Neutrophil (primary cell): ENCODE measurements around the gene WDR70.
"Not testable (repeated sequence)": the region's sequence is repeated elsewhere in the genome, so short reads cannot be mapped to it uniquely, and the experiment has no call there.

Source experiments
- H3K27ac ChIP-seq: fragments of 200-600 bp; sonication (generic); 2 replicates; pipeline ENCODE4 v1.5.1; 2016; ENCODE audit warnings: mild to moderate bottlenecking, moderate library complexity
- H3K27me3 ChIP-seq: fragments of 200-600 bp; sonication (generic); 2 replicates; pipeline ENCODE4 v1.6.0; 2016; ENCODE audit warnings: mild to moderate bottlenecking
- H3K36me3 ChIP-seq: fragments of 200-600 bp; sonication (generic); 2 replicates; pipeline ENCODE4 v1.5.1; 2017
- H3K4me1 ChIP-seq, 2 experiments: fragments of 200-600 bp in 1 of 2; sonication (generic) in 1 of 2; 1 replicate in 1 of 2; 2 replicates in 1 of 2; pipeline versions ENCODE4 v1.5.1 to v1.6.1; 2013 to 2016; ENCODE audit warnings: low read depth in 1 of 2, low read length in 1 of 2, mild to moderate bottlenecking in 1 of 2, moderate library complexity in 1 of 2; ENCODE audit not compliant: control insufficient read depth in 1 of 2, insufficient read depth in 1 of 2
- H3K4me3 ChIP-seq, 2 experiments: fragments of 200-600 bp in 1 of 2; sonication (generic) in 1 of 2; 1 replicate in 1 of 2; 2 replicates in 1 of 2; pipeline ENCODE4 v1.5.1; 2013 to 2016; ENCODE audit warnings: low read depth in 1 of 2, low read length in 1 of 2, mild to moderate bottlenecking in 1 of 2, moderate library complexity in 1 of 2
- H3K9me3 ChIP-seq: fragments of 200-600 bp; sonication (generic); 2 replicates; pipeline ENCODE4 v1.5.1; 2016
- TF ChIP-seq, protein P1 (sequence below): fragments of 200-600 bp; sonication (generic); IDR thresholded peaks from 2 replicates; pipeline ENCODE4 v1.5.1; 2016; ENCODE audit warnings: antibody characterized with exemption

The WDR70 gene

DNA sequence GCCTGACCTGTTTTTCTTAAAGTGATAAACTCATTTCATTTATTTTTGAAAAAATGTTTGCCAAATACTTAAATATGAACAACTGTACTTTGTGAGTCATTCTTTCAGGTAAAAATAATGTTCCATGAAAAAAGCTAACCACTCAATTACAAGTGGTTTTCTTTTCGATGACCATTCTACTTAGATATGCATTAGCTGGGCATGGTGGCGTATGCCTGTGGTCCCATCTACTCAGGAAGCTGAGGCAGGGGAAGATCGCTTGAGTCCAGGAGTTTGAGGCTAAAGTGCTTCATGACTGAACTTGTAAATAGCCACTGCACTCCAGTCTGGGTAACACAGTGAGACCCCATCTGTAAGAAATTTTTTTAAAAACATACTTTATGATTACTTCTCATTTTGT is 4.0 kb upstream of the WDR70 start:
- no peak overlapping the region for H3K4me3 ChIP-seq

DNA sequence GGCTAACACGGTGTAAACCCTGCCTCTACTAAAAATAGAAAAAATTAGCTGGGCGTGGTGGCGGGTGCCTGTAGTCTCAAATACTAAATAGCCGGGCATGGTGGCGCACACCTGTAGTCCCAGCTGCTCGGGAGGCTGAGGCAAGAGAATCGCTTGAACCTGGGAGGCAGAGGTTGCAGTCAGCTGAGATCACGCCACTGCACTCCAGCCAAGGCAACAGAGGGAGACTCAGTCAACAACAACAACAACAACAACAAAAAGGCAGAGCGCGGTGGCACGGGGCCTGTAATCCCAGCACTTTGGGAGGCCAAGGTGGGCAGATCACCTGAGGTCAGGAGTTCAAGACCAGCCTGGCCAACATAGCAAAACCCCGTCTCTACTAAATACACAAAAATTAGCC is 1.1 kb upstream of the WDR70 start:
- H3K36me3 ChIP-seq, H3K27me3 ChIP-seq, H3K9me3 ChIP-seq: not testable (repeated sequence)

More for the DNA sequence above, 4.0 kb upstream of the WDR70 start:
- Histone ChIP-seq H3K4me1 (peaks cover 13 to 14% of the 10 kb centered on the region in 2 experiments), H3K9me3 (no peaks in the 10 kb centered on the region), H3K36me3 (no peaks in the 10 kb centered on the region), H3K27me3 (peaks cover 12% of the 10 kb centered on the region), H3K27ac (no peak overlapping the region)
- TF ChIP-seq, protein P1, sequence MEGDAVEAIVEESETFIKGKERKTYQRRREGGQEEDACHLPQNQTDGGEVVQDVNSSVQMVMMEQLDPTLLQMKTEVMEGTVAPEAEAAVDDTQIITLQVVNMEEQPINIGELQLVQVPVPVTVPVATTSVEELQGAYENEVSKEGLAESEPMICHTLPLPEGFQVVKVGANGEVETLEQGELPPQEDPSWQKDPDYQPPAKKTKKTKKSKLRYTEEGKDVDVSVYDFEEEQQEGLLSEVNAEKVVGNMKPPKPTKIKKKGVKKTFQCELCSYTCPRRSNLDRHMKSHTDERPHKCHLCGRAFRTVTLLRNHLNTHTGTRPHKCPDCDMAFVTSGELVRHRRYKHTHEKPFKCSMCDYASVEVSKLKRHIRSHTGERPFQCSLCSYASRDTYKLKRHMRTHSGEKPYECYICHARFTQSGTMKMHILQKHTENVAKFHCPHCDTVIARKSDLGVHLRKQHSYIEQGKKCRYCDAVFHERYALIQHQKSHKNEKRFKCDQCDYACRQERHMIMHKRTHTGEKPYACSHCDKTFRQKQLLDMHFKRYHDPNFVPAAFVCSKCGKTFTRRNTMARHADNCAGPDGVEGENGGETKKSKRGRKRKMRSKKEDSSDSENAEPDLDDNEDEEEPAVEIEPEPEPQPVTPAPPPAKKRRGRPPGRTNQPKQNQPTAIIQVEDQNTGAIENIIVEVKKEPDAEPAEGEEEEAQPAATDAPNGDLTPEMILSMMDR = no peak

DNA sequence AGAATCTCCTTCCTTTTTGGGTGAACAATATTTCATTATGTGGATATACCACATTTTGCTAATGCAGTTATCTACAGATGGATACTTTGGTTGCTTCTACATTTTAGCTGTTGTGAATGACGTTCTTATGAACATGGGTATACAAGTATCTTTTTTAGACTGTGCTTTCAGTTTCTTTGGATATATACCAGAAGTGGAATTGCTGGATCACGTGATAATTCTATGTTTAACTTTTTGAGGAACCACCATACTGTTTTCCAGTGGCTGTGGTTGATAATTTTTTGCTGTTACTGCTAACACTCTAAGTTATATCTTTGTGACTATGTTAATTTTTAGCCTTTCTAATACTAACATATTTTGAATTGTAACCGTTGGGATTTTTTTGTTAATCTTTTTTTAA is 12.5 kb downstream of the WDR70 start:
- Histone ChIP-seq H3K27ac (no peak overlapping the region), H3K4me3 (no peak overlapping the region), H3K9me3 (no peaks in the 10 kb centered on the region), H3K36me3 (peaks cover 14% of the 10 kb centered on the region), H3K27me3 (no peaks in the 10 kb centered on the region), H3K4me1 (peaks cover 10 to 12% of the 10 kb centered on the region in 2 experiments)
- TF ChIP-seq, protein P1 = no peak

More for the DNA sequence above, 1.1 kb upstream of the WDR70 start:
- not testable (repeated sequence) for H3K27ac ChIP-seq, H3K4me3 ChIP-seq
- peaks cover 0 to 10% of the 10 kb centered on the region in 2 experiments for H3K4me1 ChIP-seq

DNA sequence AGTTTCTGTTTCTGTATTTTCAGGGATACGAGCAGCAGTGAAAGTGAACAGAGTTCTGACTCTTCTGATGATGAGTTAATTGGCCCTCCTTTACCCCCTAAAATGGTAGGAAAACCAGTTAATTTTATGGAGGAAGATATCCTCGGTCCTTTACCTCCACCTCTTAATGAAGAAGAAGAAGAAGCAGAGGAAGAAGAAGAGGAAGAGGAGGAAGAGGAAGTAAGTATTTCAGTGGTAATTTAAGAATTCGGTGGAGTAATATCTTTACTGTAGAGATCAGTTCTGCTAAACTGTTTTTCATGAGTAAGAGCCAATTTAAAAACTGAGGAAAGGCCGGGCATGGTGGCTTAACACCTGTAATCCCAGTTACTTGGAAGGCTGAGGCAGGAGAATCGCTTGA is 17.2 kb downstream of the WDR70 start:
- Histone ChIP-seq H3K4me3 (no peak overlapping the region), H3K27me3 (no peaks in the 10 kb centered on the region), H3K9me3 (no peaks in the 10 kb centered on the region), H3K36me3 (peaks cover 23% of the 10 kb centered on the region), H3K27ac (peak overlapping the region; percentile 74), H3K4me1 (peaks cover 13 to 18% of the 10 kb centered on the region in 2 experiments)
- TF ChIP-seq, protein P1 = no peak

DNA sequence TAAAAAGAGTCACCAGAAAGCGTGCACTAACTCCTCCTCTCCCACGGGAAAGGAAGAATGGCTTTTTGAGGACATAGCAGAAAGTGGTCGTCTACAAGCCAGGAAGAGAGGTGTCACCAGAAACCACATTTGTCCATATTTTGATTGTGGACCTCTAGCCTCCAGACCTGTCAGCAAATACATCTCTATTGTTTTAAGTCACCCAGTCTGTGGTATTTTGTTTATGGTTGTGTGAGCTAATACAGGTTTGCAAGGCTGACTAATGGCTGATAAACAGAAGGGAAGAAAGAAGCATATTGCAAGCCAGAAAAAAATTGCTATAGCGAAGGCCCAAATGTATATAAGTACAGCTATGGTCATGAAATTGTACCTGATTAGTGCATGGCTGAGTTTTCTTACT is 21.4 kb downstream of the WDR70 start:
- Histone ChIP-seq H3K27ac (no peak overlapping the region), H3K27me3 (no peaks in the 10 kb centered on the region), H3K9me3 (no peaks in the 10 kb centered on the region), H3K4me1 (peaks cover 13 to 17% of the 10 kb centered on the region in 2 experiments), H3K36me3 (peaks cover 16% of the 10 kb centered on the region), H3K4me3 (no peak overlapping the region)
- TF ChIP-seq, protein P1 = no peak

DNA sequence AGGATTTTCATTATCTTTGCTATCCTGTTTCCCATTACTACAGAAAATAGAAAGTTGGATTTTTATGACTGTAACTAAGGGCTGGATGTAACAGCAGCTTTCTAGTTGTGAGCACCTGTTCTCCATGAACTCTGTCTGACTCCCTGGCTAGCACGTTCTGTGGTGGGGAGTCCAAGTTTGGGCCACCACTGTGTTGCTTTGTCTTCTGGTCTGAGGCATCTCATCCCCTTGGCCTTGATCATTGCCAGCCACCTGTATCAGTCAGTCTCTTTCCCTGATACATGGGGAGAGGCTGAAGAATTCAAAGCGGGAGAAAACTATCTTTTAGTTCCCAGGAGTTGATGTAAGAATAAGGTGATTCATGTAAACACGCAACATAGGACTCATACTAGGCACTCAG is 33.4 kb downstream of the WDR70 start:
- Histone ChIP-seq H3K27me3 (no peaks in the 10 kb centered on the region), H3K27ac (no peak overlapping the region), H3K4me3 (no peak overlapping the region), H3K36me3 (peaks cover 18% of the 10 kb centered on the region), H3K9me3 (no peaks in the 10 kb centered on the region), H3K4me1 (no peaks in the 10 kb centered on the region)
- TF ChIP-seq, protein P1 = no peak

DNA sequence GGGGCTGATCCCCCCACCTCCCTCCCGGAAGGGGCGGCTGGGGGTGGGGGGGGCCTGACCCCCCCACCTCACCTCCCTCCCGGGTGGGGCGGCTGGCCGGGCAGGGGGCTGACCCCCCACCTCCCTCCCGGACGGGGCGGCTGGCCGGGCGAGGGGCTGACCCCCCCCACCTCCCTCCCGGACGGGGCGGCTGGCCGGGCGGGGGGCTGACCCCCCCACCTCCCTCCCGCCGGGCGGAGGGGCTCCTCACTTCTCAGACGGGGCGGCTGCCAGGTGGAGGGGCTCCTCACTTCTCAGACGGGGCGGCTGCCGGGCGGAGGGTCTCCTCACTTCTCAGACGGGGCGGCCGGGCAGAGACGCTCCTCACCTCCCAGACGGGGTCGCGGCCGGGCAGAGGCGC is 36.3 kb downstream of the WDR70 start:
- not testable (repeated sequence) for H3K4me3 ChIP-seq, H3K27me3 ChIP-seq, H3K4me1 ChIP-seq, H3K27ac ChIP-seq, H3K9me3 ChIP-seq
- peaks cover 14% of the 10 kb centered on the region for H3K36me3 ChIP-seq
